GM20000 (cell line): Measurements from ENCODE around the gene ABHD16A.

Experiments used
- DNase-seq: peaks from one replicate; pipeline ENCODE4 v3.0.0; 2012; ENCODE audit warnings: low spot score
- TF ChIP-seq, protein P1 (sequence below): IDR thresholded peaks from 2 replicates; pipeline ENCODE4 v1.5.1; 2012; ENCODE audit warnings: mild to moderate bottlenecking, control low read depth; ENCODE audit errors: extremely low read depth, missing control alignments

Gene ABHD16A

DNA sequence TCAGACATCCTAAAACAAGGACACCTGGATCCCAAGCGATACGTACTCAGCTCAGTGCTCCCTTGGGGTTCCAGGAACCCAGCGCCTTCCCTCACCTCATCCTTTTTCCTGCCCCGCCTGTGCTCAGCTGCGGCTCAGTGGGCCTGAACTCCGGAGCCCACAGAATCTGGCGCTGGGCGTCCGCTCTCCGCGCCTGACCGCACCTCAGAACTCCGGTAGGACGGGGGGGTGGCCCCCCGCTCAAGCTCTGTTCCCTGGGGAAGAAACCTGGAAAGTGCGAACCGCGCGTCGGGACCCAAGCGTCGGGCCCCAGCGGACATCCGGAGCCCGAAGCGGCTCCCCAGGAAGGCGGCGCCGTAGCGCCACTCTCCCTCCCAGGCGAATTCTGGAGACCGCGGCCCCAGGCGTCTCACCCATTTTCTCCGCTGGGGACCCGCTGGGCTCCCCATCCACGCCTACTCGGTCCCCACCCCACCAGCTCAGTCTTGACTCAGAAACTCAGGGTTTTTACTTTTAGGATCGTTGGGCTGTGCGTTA is 21.9 kb downstream of the ABHD16A start:
- DNase-seq = peak; percentile 66
- TF ChIP-seq, protein P1, sequence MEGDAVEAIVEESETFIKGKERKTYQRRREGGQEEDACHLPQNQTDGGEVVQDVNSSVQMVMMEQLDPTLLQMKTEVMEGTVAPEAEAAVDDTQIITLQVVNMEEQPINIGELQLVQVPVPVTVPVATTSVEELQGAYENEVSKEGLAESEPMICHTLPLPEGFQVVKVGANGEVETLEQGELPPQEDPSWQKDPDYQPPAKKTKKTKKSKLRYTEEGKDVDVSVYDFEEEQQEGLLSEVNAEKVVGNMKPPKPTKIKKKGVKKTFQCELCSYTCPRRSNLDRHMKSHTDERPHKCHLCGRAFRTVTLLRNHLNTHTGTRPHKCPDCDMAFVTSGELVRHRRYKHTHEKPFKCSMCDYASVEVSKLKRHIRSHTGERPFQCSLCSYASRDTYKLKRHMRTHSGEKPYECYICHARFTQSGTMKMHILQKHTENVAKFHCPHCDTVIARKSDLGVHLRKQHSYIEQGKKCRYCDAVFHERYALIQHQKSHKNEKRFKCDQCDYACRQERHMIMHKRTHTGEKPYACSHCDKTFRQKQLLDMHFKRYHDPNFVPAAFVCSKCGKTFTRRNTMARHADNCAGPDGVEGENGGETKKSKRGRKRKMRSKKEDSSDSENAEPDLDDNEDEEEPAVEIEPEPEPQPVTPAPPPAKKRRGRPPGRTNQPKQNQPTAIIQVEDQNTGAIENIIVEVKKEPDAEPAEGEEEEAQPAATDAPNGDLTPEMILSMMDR = no peak

DNA sequence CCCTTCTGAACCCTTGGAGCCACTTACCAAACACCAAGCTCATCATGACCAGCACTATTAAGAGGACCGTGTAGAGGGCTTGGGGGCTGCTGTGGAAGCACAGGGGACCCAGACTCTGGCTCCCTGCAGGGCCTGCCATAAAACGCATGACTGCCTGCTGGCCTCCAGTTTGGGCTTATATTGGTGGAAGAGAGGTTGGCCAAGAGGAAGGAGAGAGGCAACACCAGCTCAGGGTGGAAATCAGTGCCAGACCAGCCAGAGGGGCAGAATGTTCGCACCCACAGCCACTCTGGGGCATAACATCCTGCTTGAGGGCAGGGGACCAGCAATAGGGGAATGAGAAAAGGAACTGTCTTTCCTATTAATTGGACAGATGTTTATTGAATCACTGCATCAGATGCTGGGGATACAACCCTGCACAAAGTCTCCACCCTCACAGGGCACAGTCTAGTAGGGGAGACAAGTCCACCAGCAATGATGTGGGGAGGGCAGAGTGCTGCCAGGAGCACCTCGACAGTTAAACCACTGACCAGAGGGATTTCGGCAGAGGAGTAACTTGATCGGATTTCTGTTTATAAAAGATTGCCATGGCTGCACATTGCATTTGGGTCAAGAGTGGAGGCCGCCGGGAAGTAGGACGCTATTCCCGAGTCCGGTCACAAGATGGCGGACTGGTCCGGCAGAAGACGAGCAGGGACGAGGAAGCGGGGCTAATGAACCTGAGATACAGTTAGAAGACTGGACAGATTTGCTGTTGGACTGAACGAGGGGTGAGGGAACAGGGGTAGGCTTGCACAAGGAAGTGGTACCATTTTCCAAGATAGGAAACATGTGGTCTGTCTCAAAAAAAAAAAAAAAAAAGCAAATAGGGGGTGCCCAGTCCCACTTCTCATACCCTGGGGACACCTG is 22.6 kb downstream of the ABHD16A start, which contains the start of gene LY6G5C:
Gene LY6G5C, minus strand, starts transcription at position 842 of the 909 bp plus-strand sequence. Its CDS starts 694 bp downstream, at position 148.
- TF ChIP-seq, protein P1 = peak; percentile 90
- peak; percentile 82 for DNase-seq

DNA sequence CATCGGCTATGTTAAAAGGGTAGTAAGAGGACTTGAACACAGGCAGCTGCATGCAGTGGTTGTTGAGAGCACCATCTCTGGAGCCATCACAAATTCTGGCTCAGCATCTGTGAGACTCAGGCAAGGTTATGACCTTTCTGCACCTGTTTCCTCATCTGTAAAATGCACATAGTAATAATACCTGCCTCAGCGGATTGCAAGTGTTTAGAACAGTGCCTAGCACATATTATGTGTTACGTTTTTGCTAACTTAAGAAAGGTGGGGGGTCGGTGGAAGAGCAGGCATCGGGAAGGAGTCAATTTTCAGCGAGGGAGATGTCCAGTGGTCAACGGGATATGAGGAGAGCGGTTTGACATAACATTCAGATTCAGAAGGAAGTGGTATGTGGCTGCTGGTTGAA is 25.2 kb downstream of the ABHD16A start:
- TF ChIP-seq, protein P1 = no peak
- DNase-seq = no peak

DNA sequence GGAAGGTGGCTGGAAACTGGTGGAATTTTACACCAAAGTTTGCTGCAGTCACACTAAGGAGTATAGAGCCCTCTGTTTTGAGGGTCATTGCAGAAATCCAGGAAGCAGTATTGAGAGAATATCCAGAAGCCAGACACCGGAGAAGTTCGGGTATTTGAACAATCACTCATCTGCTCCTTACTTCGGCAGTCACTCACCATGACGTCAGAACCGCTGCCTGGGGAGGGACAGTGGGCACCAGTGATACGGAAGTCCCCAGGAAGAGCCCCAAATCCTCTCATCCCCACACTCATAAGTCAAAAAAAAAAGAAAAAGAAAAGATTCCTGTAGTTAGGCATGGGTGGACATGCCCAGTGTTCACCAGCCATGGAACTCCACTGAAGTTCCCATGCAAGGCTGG is 26.2 kb downstream of the ABHD16A start:
- DNase-seq = no peak
- TF ChIP-seq, protein P1 = no peak

DNA sequence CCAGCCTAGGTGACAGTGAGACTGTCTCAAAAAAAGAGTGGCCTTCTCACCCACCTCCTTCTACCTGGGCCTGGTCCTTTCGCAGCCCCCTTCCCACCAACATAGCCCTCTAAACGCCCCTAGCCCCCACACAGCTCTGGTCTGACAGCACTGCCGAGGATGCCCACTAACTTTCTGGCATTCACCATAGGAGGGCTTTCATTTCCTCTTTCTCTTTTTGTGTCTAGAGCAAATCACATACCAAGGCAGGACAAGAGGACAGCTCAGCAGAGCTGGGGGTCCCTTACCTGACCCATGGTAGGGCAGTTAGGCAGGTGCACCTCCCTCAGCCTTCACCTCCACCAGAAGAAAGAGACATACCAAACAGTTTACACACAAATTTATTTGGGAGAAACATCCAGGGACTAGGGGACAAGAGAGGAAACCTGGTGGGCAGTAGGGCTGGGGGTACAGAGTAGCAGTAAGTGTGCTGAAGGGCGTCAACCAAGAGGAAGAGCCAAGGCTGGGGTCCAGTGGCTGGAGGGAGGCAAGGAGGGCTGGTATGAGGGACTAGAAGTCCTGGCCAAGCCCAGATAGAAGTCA is 26.7 kb downstream of the ABHD16A start:
- no peak for DNase-seq
- TF ChIP-seq, protein P1 = no peak

DNA sequence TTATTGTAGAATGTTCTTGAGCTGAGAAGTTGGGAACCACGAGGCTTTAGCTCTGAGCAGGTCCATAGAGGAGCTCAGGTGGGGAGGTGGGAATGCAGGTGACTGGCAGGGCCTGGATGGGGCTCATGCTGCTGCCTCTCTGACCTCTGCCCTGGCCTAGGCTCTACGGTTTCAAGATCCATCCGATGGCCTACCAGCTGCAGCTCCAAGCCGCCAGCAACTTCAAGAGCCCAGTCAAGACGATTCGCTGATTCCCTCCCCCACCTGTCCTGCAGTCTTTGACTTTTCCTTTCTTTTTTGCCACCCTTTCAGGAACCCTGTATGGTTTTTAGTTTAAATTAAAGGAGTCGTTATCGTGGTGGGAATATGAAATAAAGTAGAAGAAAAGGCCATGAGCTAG is 33.4 kb downstream of the ABHD16A start, which contains the start of gene LY6G5B:
Gene LY6G5B, plus strand, starts transcription at position 301 of the 400 bp plus-strand sequence. CDS start 975 bp downstream, outside the sequence.
- no peak for DNase-seq
- TF ChIP-seq, protein P1 = no peak

DNA sequence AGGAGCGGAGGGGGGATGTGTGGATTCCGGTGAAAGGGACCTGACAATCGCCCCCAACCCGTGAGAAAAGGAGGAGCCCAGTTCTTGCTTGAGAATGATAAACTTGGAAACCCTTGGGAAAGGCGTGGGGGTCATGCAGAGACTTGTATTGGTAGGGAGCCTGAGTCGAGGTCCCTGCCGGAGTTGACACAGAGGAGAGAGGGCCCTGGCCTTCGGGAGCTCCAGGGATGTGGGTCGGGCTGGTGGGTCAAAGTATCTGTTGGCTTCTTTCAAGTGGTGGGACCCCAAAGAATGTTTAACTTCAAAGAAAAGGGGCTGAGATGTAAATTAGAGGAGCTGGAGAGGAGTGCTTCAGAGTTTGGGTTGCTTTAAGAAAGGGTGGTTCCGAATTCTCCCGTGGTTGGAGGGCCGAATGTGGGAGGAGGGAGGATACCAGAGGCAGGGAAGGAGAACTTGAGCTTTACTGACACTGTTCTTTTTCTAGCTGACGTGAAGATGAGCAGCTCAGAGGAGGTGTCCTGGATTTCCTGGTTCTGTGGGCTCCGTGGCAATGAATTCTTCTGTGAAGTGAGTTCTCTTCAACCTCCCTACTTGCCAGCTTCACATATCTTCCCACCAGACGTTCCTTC is 36.7 kb downstream of the ABHD16A start:
- DNase-seq = no peak
- TF ChIP-seq, protein P1 = no peak
